Measurements from ENCODE around the gene FAM193B.

- no peak for TF ChIP-seq REST (IDR thresholded peaks at IDR 0.05; ENCODE audit: insufficient read depth in 1 of 2, low read depth in 2 of 2, low read length in 2 of 2)
- TF ChIP-seq POLR2AphosphoS5 (IDR thresholded peaks at IDR 0.05; ENCODE audit: low read depth, low read length) = 0 out of 2 replicates have a peak, but pooled peaks have one; percentile 14
- TF ChIP-seq TAF1 (IDR thresholded peaks at IDR 0.05; ENCODE audit: borderline replicate concordance, insufficient read depth, low read length) = no peak
- no peak for TF ChIP-seq SIN3A (IDR thresholded peaks at IDR 0.05; ENCODE audit: borderline replicate concordance, insufficient read depth, low read length)
- no peak for TF ChIP-seq FOXP2 (optimal IDR thresholded peaks at IDR 0.05; ENCODE audit: borderline replicate concordance, extremely low read depth, extremely low read length, insufficient read depth)
Observed at GRCh38 chr5:177595991-177596774, 41.8 kb upstream of the FAM193B start.
